Left ventricle myocardium inferior (tissue), 1 donor: Measurements from ENCODE around the gene ITPRIPL1. TPM values are rescaled to one million over a fixed set of nuclear protein-coding genes. Genes with fewer than 3 reads are reported as not detected.

Experiments used
- DNase-seq: peaks from one replicate; pipeline ENCODE4 v3.0.0-alpha.2; 2020
- H3K27ac ChIP-seq: fragments of 200-600 bp; replicated peaks from 2 replicates; pipeline ENCODE4 v1.8.0; 2021
- H3K27me3 ChIP-seq: fragments of 200-600 bp; 2 replicates; pipeline ENCODE4 v1.8.0; 2021; ENCODE audit warnings: low read depth
- H3K36me3 ChIP-seq: fragments of 200-600 bp; 2 replicates; pipeline ENCODE4 v1.8.0; 2021
- H3K4me1 ChIP-seq: fragments of 200-600 bp; 2 replicates; pipeline ENCODE4 v1.8.0; 2021
- H3K4me3 ChIP-seq: fragments of 200-600 bp; 2 replicates; pipeline ENCODE4 v1.8.0; 2021; ENCODE audit warnings: mild to moderate bottlenecking, moderate library complexity
- H3K9me3 ChIP-seq: fragments of 200-600 bp; replicated peaks from 2 replicates; pipeline ENCODE4 v1.8.0; 2021
- CTCF ChIP-seq: fragments of 200-600 bp; IDR thresholded peaks from 2 replicates; pipeline ENCODE4 v1.8.0; 2021; ENCODE audit warnings: antibody characterized with exemption, mild to moderate bottlenecking, borderline replicate concordance
- intact Hi-C: fragments of 100-400 bp; cut with micrococcal nuclease; formaldehyde crosslinking; loops from one replicate; pipeline ENCODE4 v1.11.0; 2022
- total RNA-seq: library from RNA; stranded (reverse); fragmentation: NEBNext Ultra II Directional; extraction: Animal tissue kit (Norgen Biotek cat#: 25700); gene quantifications from one replicate; pipeline ENCODE4 v1.2.1, GENCODE V29; 2021
- donor health status: DM: no; HTN: yes; CAD: no; lungs with severe emphysema.

ITPRIPL1 gene
- total RNA-seq, 1 donor from 2014 or later = 0.47 TPM

GRCh38 chr2:96336873-96337272 is 11.8 kb downstream of the ITPRIPL1 start:
- intact Hi-C loops = no loop called here
- no peaks in the 10 kb centered on the region for H3K36me3 ChIP-seq
- H3K27ac ChIP-seq = no peak overlapping the region
- H3K4me1 ChIP-seq = peaks cover 19% of the 10 kb centered on the region
- no peaks in the 10 kb centered on the region for H3K9me3 ChIP-seq
- no peak for DNase-seq
- no peaks in the 10 kb centered on the region for H3K27me3 ChIP-seq
- no peak overlapping the region for H3K4me3 ChIP-seq
- TF ChIP-seq CTCF = no peak

GRCh38 chr2:96340493-96341414 is 15.6 kb downstream of the ITPRIPL1 start:
- Histone ChIP-seq H3K9me3 (no peaks in the 10 kb centered on the region), H3K27me3 (no peaks in the 10 kb centered on the region), H3K4me3 (no peak overlapping the region), H3K36me3 (no peaks in the 10 kb centered on the region), H3K27ac (no peak overlapping the region), H3K4me1 (peaks cover 7% of the 10 kb centered on the region)
- no peak for TF ChIP-seq CTCF
- intact Hi-C loops = no loop called here
- DNase-seq = no peak

GRCh38 chr2:96341641-96342040 is 16.5 kb downstream of the ITPRIPL1 start:
- H3K27me3 ChIP-seq = no peaks in the 10 kb centered on the region
- no peaks in the 10 kb centered on the region for H3K9me3 ChIP-seq
- no peaks in the 10 kb centered on the region for H3K4me1 ChIP-seq
- H3K36me3 ChIP-seq = no peaks in the 10 kb centered on the region
- DNase-seq = no peak
- no peak overlapping the region for H3K4me3 ChIP-seq
- no peak overlapping the region for H3K27ac ChIP-seq
- TF ChIP-seq CTCF = no peak
- intact Hi-C loops = no loop called here

- H3K27me3 ChIP-seq = no peaks in the 10 kb centered on the region
- H3K4me3 ChIP-seq = no peak overlapping the region
- no peaks in the 10 kb centered on the region for H3K4me1 ChIP-seq
- no peaks in the 10 kb centered on the region for H3K36me3 ChIP-seq
- no peak for TF ChIP-seq CTCF
- no peaks in the 10 kb centered on the region for H3K9me3 ChIP-seq
- DNase-seq = no peak
- intact Hi-C loops = no loop called here
- no peak overlapping the region for H3K27ac ChIP-seq
Measured at GRCh38 chr2:96342085-96342484, 17.0 kb downstream of the ITPRIPL1 start.

DNA sequence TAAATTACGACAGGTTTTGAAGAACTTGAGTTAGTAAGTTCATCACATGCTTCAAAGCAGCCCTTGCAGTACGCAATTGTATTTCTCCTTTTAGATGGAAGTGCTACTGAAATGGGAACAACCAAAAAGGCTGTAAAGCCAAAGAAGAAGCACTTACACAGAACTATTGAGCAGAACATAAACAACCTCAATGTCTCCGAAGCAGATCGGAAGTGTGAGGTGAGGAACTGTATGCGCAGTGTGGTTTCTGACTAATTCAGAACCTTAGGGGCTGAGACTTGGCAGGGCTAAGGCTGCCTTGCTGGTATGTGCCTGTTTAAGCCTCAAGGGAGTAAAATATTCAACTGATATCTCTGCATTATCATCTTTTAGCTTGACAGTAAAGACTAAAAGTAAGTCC is 18.9 kb downstream of the ITPRIPL1 start:
- Histone ChIP-seq H3K27me3 (no peaks in the 10 kb centered on the region), H3K36me3 (no peaks in the 10 kb centered on the region), H3K4me3 (no peak overlapping the region), H3K27ac (no peak overlapping the region), H3K4me1 (no peaks in the 10 kb centered on the region), H3K9me3 (no peaks in the 10 kb centered on the region)
- intact Hi-C loops = no loop called here
- TF ChIP-seq CTCF = no peak
- no peak for DNase-seq
